A673 (cell line): ENCODE measurements around the gene MAP2K3.

ENCODE experiments used
- CTCF ChIP-seq: fragments of 300-800, 200-600 bp; sonication (generic); conservative IDR thresholded peaks from 2 replicates; pipeline ENCODE4 v1.5.1; 2017; ENCODE audit warnings: low read depth, mild to moderate bottlenecking, antibody characterized with exemption, low read length, moderate library complexity, mixed read lengths
- EZH2 ChIP-seq: fragments of 200-600 bp; sonication (generic); IDR thresholded peaks from 2 replicates; pipeline ENCODE4 v1.6.1; 2017; ENCODE audit warnings: borderline replicate concordance, low read depth, mild to moderate bottlenecking, mixed read lengths, antibody characterized with exemption, low read length; ENCODE audit not compliant: poor library complexity, severe bottlenecking

GRCh38 chr17:21359483-21359840 is 75.0 kb downstream of the MAP2K3 start:
- TF ChIP-seq CTCF (no peak), EZH2 (no peak)
